WTC11 (cell line): ENCODE data around the gene VWF. TPM values are rescaled to one million over a fixed set of nuclear protein-coding genes. Genes with fewer than 3 reads are reported as not detected.

ENCODE experiments used
- ATAC-seq: fragments of 200-7000 bp; cut with Tn5 transposase; 2 replicates; pipeline ENCODE4 v1.10.0; 2021; ENCODE audit warnings: mild to moderate bottlenecking, moderate library complexity
- CTCF ChIA-PET: fragments of 300-600 bp; sonication (Branson Sonifier 250); formaldehyde crosslinking; loops from one replicate; lab custom pipeline; 2021; ENCODE audit warnings: antibody characterized with exemption; lab: Charles Lee
- POLR2A ChIA-PET: fragments of 350-600 bp; sonication (Branson Sonifier 250); formaldehyde crosslinking; loops from one replicate; lab custom pipeline; 2021; ENCODE audit warnings: antibody characterized with exemption; lab: Charles Lee
- DNase-seq: peaks from one replicate; pipeline ENCODE4 v3.0.0; 2021; ENCODE audit warnings: low spot score
- H3K27ac Mint-ChIP-seq: 2 replicates; pipeline ENCODE4 v1.8.0; 2021; ENCODE audit warnings: mixed read lengths
- H3K27me3 Mint-ChIP-seq: 2 replicates; pipeline ENCODE4 v1.8.0; 2021; ENCODE audit warnings: low read depth, mild to moderate bottlenecking, moderate library complexity, mixed read lengths
- H3K36me3 Mint-ChIP-seq: 2 replicates; pipeline ENCODE4 v1.8.0; 2021; ENCODE audit warnings: mixed read lengths
- H3K4me1 Mint-ChIP-seq: 2 replicates; pipeline ENCODE4 v1.8.0; 2022; ENCODE audit warnings: mixed read lengths
- H3K4me3 Mint-ChIP-seq: 2 replicates; pipeline ENCODE4 v1.8.0; 2021; ENCODE audit warnings: mild to moderate bottlenecking, moderate library complexity, mixed read lengths
- H3K9me3 Mint-ChIP-seq: 2 replicates; pipeline ENCODE4 v1.8.0; 2021; ENCODE audit warnings: mixed read lengths
- ATF3 ChIP-seq: sonication (generic); formaldehyde crosslinking; conservative IDR thresholded peaks from 2 replicates; pipeline ENCODE4 v1.8.1; 2022; ENCODE audit warnings: mild to moderate bottlenecking, missing genetic modification reagents
- CBFB ChIP-seq: sonication (generic); formaldehyde crosslinking; IDR thresholded peaks from 2 replicates; pipeline ENCODE4 v1.8.1; 2022; ENCODE audit warnings: mild to moderate bottlenecking, low read depth, missing genetic modification reagents
- CREB1 ChIP-seq: sonication (generic); formaldehyde crosslinking; IDR thresholded peaks from 2 replicates; pipeline ENCODE4 v1.8.0; 2023; ENCODE audit warnings: mild to moderate bottlenecking, missing genetic modification reagents
- CTCF ChIP-seq: fragments of 200-600 bp; IDR thresholded peaks from 2 replicates; pipeline ENCODE4 v1.8.0; 2022; ENCODE audit warnings: antibody characterized with exemption
- EMX1 ChIP-seq: fragments of 250-450 bp; sonication (Bioruptor Pico); IDR thresholded peaks from 2 replicates; pipeline ENCODE4 v1.8.0; 2021; ENCODE audit warnings: mild to moderate bottlenecking
- ESRRA ChIP-seq: sonication (generic); formaldehyde crosslinking; IDR thresholded peaks from 2 replicates; pipeline ENCODE4 v1.8.1; 2022; ENCODE audit warnings: mild to moderate bottlenecking, missing genetic modification reagents, borderline replicate concordance
- GRHL2 ChIP-seq: fragments of 250-450 bp; sonication (Bioruptor Pico); IDR thresholded peaks from 2 replicates; pipeline ENCODE4 v1.8.0; 2022; ENCODE audit warnings: mild to moderate bottlenecking, moderate library complexity; ENCODE audit not compliant: insufficient replicate concordance, severe bottlenecking
- IRF2 ChIP-seq: sonication (generic); formaldehyde crosslinking; IDR thresholded peaks from 2 replicates; pipeline ENCODE4 v1.8.0; 2022; ENCODE audit warnings: low read depth, missing genetic modification reagents, borderline replicate concordance
- JUN ChIP-seq: sonication (generic); formaldehyde crosslinking; IDR thresholded peaks from 2 replicates; pipeline ENCODE4 v1.8.0; 2023; ENCODE audit warnings: mild to moderate bottlenecking, missing genetic modification reagents
- NR1H2 ChIP-seq: sonication (generic); formaldehyde crosslinking; IDR thresholded peaks from 2 replicates; pipeline ENCODE4 v1.9.0; 2021; ENCODE audit warnings: mild to moderate bottlenecking, moderate library complexity, missing genetic modification reagents
- PRDM15 ChIP-seq: sonication (generic); formaldehyde crosslinking; IDR thresholded peaks from 2 replicates; pipeline ENCODE4 v1.8.0; 2022; ENCODE audit warnings: missing genetic modification reagents
- ZNF138 ChIP-seq: sonication (generic); formaldehyde crosslinking; conservative IDR thresholded peaks from 2 replicates; pipeline ENCODE4 v1.8.1; 2022; ENCODE audit warnings: mild to moderate bottlenecking, moderate library complexity, missing genetic modification reagents
- ZNF263 ChIP-seq: sonication (generic); formaldehyde crosslinking; IDR thresholded peaks from 2 replicates; pipeline ENCODE4 v1.8.1; 2022; ENCODE audit warnings: low read depth, mild to moderate bottlenecking, moderate library complexity, missing genetic modification reagents
- ZNF317 ChIP-seq: sonication (generic); formaldehyde crosslinking; IDR thresholded peaks from 2 replicates; pipeline ENCODE4 v1.8.1; 2023; ENCODE audit warnings: low read depth, mild to moderate bottlenecking, moderate library complexity, missing genetic modification reagents, borderline replicate concordance
- ZNF416 ChIP-seq: fragments of 250-450 bp; sonication (Bioruptor Pico); IDR thresholded peaks from 2 replicates; pipeline ENCODE4 v1.9.0; 2021; ENCODE audit warnings: mild to moderate bottlenecking, inconsistent platforms
- total RNA-seq: library from RNA; stranded (reverse); gene quantifications from 3 replicates; pipeline ENCODE4 v1.2.3, GENCODE V29; 2021
- TF ChIP-seq, protein P1 (sequence below): fragments of 250-450 bp; sonication (Bioruptor Pico); IDR thresholded peaks from 2 replicates; pipeline ENCODE4 v1.8.0; 2021; ENCODE audit warnings: mild to moderate bottlenecking
- TF ChIP-seq, protein P2 (sequence below): fragments of 250-450 bp; sonication (Bioruptor Pico); IDR thresholded peaks from 2 replicates; pipeline ENCODE4 v1.9.0; 2021; ENCODE audit warnings: mild to moderate bottlenecking, borderline replicate concordance
- TF ChIP-seq, protein P3 (sequence below): sonication (generic); formaldehyde crosslinking; conservative IDR thresholded peaks from 2 replicates; pipeline ENCODE4 v1.8.1; 2023; ENCODE audit warnings: mild to moderate bottlenecking, low read depth, missing genetic modification reagents, moderate library complexity
- TF ChIP-seq, protein P4 (sequence below): sonication (generic); formaldehyde crosslinking; IDR thresholded peaks from 2 replicates; pipeline ENCODE4 v1.8.1; 2023; ENCODE audit warnings: mild to moderate bottlenecking, missing genetic modification reagents, borderline replicate concordance

Gene VWF
- total RNA-seq, 1 experiment from 2014 or later, result 0.48 TPM

- POLR2A ChIA-PET, result interaction anchor here (0.5 kb wide), 1 partner anchor 1318 kb away, joined by 3 read pairs; no protein-coding TSS in a partner anchor
- CTCF ChIA-PET, result interaction anchor here (0.8 to 2.6 kb wide), 3 partner anchors 43 to 114 kb away, joined by 3 to 12 read pairs (median 3); no protein-coding TSS in a partner anchor
- TF ChIP-seq JUN (CRISPR knock-in tag) (no peak), ZNF416 (CRISPR knock-in tag) (no peak), IRF2 (CRISPR knock-in tag) (no peak), ZNF138 (CRISPR knock-in tag) (no peak), CREB1 (CRISPR knock-in tag) (no peak), ZNF317 (no peak), ATF3 (CRISPR knock-in tag) (no peak), GRHL2 (CRISPR knock-in tag) (no peak), ZNF263 (CRISPR knock-in tag) (no peak), EMX1 (CRISPR knock-in tag) (no peak), ESRRA (CRISPR knock-in tag) (no peak), CBFB (CRISPR knock-in tag) (no peak), NR1H2 (CRISPR knock-in tag) (no peak), PRDM15 (CRISPR knock-in tag) (no peak), CTCF (no peak)
- TF ChIP-seq, protein P1, sequence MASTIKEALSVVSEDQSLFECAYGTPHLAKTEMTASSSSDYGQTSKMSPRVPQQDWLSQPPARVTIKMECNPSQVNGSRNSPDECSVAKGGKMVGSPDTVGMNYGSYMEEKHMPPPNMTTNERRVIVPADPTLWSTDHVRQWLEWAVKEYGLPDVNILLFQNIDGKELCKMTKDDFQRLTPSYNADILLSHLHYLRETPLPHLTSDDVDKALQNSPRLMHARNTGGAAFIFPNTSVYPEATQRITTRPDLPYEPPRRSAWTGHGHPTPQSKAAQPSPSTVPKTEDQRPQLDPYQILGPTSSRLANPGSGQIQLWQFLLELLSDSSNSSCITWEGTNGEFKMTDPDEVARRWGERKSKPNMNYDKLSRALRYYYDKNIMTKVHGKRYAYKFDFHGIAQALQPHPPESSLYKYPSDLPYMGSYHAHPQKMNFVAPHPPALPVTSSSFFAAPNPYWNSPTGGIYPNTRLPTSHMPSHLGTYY, result no peak
- TF ChIP-seq, protein P2, sequence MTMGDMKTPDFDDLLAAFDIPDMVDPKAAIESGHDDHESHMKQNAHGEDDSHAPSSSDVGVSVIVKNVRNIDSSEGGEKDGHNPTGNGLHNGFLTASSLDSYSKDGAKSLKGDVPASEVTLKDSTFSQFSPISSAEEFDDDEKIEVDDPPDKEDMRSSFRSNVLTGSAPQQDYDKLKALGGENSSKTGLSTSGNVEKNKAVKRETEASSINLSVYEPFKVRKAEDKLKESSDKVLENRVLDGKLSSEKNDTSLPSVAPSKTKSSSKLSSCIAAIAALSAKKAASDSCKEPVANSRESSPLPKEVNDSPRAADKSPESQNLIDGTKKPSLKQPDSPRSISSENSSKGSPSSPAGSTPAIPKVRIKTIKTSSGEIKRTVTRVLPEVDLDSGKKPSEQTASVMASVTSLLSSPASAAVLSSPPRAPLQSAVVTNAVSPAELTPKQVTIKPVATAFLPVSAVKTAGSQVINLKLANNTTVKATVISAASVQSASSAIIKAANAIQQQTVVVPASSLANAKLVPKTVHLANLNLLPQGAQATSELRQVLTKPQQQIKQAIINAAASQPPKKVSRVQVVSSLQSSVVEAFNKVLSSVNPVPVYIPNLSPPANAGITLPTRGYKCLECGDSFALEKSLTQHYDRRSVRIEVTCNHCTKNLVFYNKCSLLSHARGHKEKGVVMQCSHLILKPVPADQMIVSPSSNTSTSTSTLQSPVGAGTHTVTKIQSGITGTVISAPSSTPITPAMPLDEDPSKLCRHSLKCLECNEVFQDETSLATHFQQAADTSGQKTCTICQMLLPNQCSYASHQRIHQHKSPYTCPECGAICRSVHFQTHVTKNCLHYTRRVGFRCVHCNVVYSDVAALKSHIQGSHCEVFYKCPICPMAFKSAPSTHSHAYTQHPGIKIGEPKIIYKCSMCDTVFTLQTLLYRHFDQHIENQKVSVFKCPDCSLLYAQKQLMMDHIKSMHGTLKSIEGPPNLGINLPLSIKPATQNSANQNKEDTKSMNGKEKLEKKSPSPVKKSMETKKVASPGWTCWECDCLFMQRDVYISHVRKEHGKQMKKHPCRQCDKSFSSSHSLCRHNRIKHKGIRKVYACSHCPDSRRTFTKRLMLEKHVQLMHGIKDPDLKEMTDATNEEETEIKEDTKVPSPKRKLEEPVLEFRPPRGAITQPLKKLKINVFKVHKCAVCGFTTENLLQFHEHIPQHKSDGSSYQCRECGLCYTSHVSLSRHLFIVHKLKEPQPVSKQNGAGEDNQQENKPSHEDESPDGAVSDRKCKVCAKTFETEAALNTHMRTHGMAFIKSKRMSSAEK (CRISPR knock-in tag), result no peak
- TF ChIP-seq, protein P3, sequence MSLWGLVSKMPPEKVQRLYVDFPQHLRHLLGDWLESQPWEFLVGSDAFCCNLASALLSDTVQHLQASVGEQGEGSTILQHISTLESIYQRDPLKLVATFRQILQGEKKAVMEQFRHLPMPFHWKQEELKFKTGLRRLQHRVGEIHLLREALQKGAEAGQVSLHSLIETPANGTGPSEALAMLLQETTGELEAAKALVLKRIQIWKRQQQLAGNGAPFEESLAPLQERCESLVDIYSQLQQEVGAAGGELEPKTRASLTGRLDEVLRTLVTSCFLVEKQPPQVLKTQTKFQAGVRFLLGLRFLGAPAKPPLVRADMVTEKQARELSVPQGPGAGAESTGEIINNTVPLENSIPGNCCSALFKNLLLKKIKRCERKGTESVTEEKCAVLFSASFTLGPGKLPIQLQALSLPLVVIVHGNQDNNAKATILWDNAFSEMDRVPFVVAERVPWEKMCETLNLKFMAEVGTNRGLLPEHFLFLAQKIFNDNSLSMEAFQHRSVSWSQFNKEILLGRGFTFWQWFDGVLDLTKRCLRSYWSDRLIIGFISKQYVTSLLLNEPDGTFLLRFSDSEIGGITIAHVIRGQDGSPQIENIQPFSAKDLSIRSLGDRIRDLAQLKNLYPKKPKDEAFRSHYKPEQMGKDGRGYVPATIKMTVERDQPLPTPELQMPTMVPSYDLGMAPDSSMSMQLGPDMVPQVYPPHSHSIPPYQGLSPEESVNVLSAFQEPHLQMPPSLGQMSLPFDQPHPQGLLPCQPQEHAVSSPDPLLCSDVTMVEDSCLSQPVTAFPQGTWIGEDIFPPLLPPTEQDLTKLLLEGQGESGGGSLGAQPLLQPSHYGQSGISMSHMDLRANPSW (CRISPR knock-in tag), result no peak
- TF ChIP-seq, protein P4, sequence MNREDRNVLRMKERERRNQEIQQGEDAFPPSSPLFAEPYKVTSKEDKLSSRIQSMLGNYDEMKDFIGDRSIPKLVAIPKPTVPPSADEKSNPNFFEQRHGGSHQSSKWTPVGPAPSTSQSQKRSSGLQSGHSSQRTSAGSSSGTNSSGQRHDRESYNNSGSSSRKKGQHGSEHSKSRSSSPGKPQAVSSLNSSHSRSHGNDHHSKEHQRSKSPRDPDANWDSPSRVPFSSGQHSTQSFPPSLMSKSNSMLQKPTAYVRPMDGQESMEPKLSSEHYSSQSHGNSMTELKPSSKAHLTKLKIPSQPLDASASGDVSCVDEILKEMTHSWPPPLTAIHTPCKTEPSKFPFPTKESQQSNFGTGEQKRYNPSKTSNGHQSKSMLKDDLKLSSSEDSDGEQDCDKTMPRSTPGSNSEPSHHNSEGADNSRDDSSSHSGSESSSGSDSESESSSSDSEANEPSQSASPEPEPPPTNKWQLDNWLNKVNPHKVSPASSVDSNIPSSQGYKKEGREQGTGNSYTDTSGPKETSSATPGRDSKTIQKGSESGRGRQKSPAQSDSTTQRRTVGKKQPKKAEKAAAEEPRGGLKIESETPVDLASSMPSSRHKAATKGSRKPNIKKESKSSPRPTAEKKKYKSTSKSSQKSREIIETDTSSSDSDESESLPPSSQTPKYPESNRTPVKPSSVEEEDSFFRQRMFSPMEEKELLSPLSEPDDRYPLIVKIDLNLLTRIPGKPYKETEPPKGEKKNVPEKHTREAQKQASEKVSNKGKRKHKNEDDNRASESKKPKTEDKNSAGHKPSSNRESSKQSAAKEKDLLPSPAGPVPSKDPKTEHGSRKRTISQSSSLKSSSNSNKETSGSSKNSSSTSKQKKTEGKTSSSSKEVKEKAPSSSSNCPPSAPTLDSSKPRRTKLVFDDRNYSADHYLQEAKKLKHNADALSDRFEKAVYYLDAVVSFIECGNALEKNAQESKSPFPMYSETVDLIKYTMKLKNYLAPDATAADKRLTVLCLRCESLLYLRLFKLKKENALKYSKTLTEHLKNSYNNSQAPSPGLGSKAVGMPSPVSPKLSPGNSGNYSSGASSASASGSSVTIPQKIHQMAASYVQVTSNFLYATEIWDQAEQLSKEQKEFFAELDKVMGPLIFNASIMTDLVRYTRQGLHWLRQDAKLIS (CRISPR knock-in tag), result no peak
Measured at GRCh38 chr12:5923751-5924150, 200.7 kb downstream of the VWF start.

More at GRCh38 chr12:5923751-5924150, 200.7 kb downstream of the VWF start:
- Mint-ChIP-seq H3K27me3 (no peaks in the 10 kb centered on the region), H3K36me3 (peaks cover 2% of the 10 kb centered on the region; the same call in 1 of the 2 replicates), H3K4me3 (no peak overlapping the region), H3K9me3 (no peaks in the 10 kb centered on the region), H3K27ac (peak overlapping the region; percentile 26; the same call in 1 of the 2 replicates), H3K4me1 (peaks cover 13% of the 10 kb centered on the region)
- DNase-seq, result no peak
- ATAC-seq, result no peak
